HCT116 (cell line): Measurements from ENCODE around the gene MARCKS. TPM values are rescaled to one million over a fixed set of nuclear protein-coding genes. Genes with fewer than 3 reads are reported as not detected.

Source experiments
- ATAC-seq: fragments of 200-7000 bp; cut with Tn5 transposase; 2 replicates; pipeline ENCODE4 v1.9.1; 2020; ENCODE audit warnings: mild to moderate bottlenecking, moderate library complexity
- BruUV-seq: library from RNA; stranded (reverse); fragments of 400-500 nt; replicated peaks from 2 replicates; lab custom pipeline; 2021; lab: Mats Ljungman, UMichigan
- CTCF ChIA-PET: fragments of 300-600 bp; sonication (Branson Sonifier 250); formaldehyde crosslinking; loops from one replicate; lab custom pipeline; 2021; ENCODE audit warnings: antibody characterized with exemption; lab: Charles Lee
- POLR2A ChIA-PET: fragments of 300-600, 350-600 bp; sonication (Branson Sonifier 250); formaldehyde crosslinking; loops from one replicate; lab custom pipeline; 2021; ENCODE audit warnings: antibody characterized with exemption; lab: Charles Lee
- RAD21 ChIA-PET, 2 experiments: fragments of 300-600 bp; sonication (Branson Sonifier 250); formaldehyde crosslinking; loops; one replicate each; lab custom pipeline; 2023; ENCODE audit warnings: low total read pairs in 2 of 2; ENCODE audit not compliant: uncharacterized antibody in 2 of 2, unreplicated experiment in 2 of 2, low non-redundant PET in 1 of 2; lab: Charles Lee
- DNase-seq: peaks from one replicate; pipeline ENCODE4 v3.0.0-alpha.2; 2010; ENCODE audit warnings: low read depth, low spot score
- H2AFZ ChIP-seq: fragments of 200-600 bp; shearing (Covaris generic), sonication (generic); 2 replicates; pipeline ENCODE4 v1.6.1; 2017; ENCODE audit warnings: low read depth, mixed run types, mixed read lengths, antibody characterized with exemption, low read length; ENCODE audit not compliant: poor library complexity, severe bottlenecking
- H3K27ac ChIP-seq: 2 replicates; pipeline ENCODE4 v1.5.1; 2012; ENCODE audit warnings: low read depth, low read length
- H3K27me3 ChIP-seq: fragments of 200-600 bp; sonication (generic); 2 replicates; pipeline ENCODE4 v1.6.1; 2016; ENCODE audit warnings: mixed run types, low read length, mixed read lengths; ENCODE audit not compliant: insufficient read depth
- H3K36me3 ChIP-seq, 2 experiments: fragments of 200-500 bp in 1 of 2; fragments of 200-600 bp in 1 of 2; sonication (Bioruptor generic) in 1 of 2; sonication (generic) in 1 of 2; 2 replicates each; pipeline versions ENCODE4 v1.5.1 to v1.6.1; 2014 to 2016; ENCODE audit warnings: low read length in 2 of 2, inconsistent platforms in 1 of 2, mixed read lengths in 1 of 2, mixed run types in 1 of 2; ENCODE audit not compliant: insufficient read depth in 2 of 2, control insufficient read depth in 1 of 2
- H3K4me1 ChIP-seq, 2 experiments: fragments of 200-600 bp in 1 of 2; sonication (generic) in 1 of 2; 2 replicates each; pipeline versions ENCODE4 v1.5.1 to v1.6.1; 2012 to 2017; ENCODE audit warnings: low read length in 2 of 2, inconsistent platforms in 1 of 2, mild to moderate bottlenecking in 1 of 2, mixed read lengths in 1 of 2, mixed run types in 1 of 2, moderate library complexity in 1 of 2; ENCODE audit not compliant: insufficient read depth in 2 of 2, control insufficient read depth in 1 of 2
- H3K4me2 ChIP-seq: fragments of 200-600 bp; sonication (generic); 2 replicates; pipeline ENCODE4 v1.6.1; 2017; ENCODE audit warnings: mixed run types, low read length, mixed read lengths
- H3K4me3 ChIP-seq, 2 experiments: fragments of 200-600 bp in 1 of 2; sonication (generic) in 1 of 2; replicated peaks in 1 of 2; 2 replicates each; pipeline ENCODE4 v1.5.1; 2011 to 2016; ENCODE audit warnings: low read length in 2 of 2, control low read depth in 1 of 2, low read depth in 1 of 2, mild to moderate bottlenecking in 1 of 2, mixed read lengths in 1 of 2, mixed run types in 1 of 2
- H3K79me2 ChIP-seq: fragments of 200-600 bp; sonication (generic); 2 replicates; pipeline ENCODE4 v1.6.1; 2017; ENCODE audit warnings: mild to moderate bottlenecking, mixed run types, low read length, moderate library complexity, mixed read lengths; ENCODE audit not compliant: insufficient read depth
- H3K9ac ChIP-seq: fragments of 200-600 bp; sonication (generic); 2 replicates; pipeline ENCODE4 v1.6.1; 2016; ENCODE audit warnings: low read length, mixed read lengths
- H3K9me2 ChIP-seq: fragments of 200-600 bp; sonication (generic), shearing (Covaris generic); 2 replicates; pipeline ENCODE4 v1.6.1; 2017; ENCODE audit warnings: mixed run types, mild to moderate bottlenecking, moderate library complexity; ENCODE audit not compliant: insufficient read depth
- H3K9me3 ChIP-seq, 2 experiments: fragments of 200-500 bp in 1 of 2; fragments of 200-600 bp in 1 of 2; sonication (Bioruptor generic) in 1 of 2; sonication (generic) in 1 of 2; 2 replicates each; pipeline ENCODE4 v1.6.1; 2014 to 2017; ENCODE audit warnings: low read length in 2 of 2, mixed read lengths in 2 of 2, inconsistent platforms in 1 of 2, low read depth in 1 of 2, mild to moderate bottlenecking in 1 of 2, mixed run types in 1 of 2, moderate library complexity in 1 of 2; ENCODE audit not compliant: control insufficient read depth in 1 of 2, insufficient read depth in 1 of 2
- H4K20me1 ChIP-seq: fragments of 200-600 bp; sonication (generic), shearing (Covaris generic); 2 replicates; pipeline ENCODE4 v1.6.1; 2017; ENCODE audit warnings: mixed run types, mild to moderate bottlenecking, moderate library complexity; ENCODE audit not compliant: insufficient read depth
- CBX3 ChIP-seq: IDR thresholded peaks from 2 replicates; pipeline ENCODE4 v1.6.1; 2012; ENCODE audit warnings: low read depth
- CEBPB ChIP-seq: IDR thresholded peaks from 2 replicates; pipeline ENCODE4 v1.6.1; 2012; ENCODE audit warnings: low read depth
- EGR1 ChIP-seq: IDR thresholded peaks from 2 replicates; pipeline ENCODE4 v1.6.1; 2012; ENCODE audit warnings: low read depth
- ELF1 ChIP-seq: IDR thresholded peaks from 2 replicates; pipeline ENCODE4 v1.6.1; 2012; ENCODE audit warnings: low read depth, borderline replicate concordance
- EZH2 ChIP-seq: fragments of 200-600 bp; sonication (generic); IDR thresholded peaks from 2 replicates; pipeline ENCODE4 v1.6.1; 2017; ENCODE audit warnings: antibody characterized with exemption, mixed run types
- JUND ChIP-seq: IDR thresholded peaks from 2 replicates; pipeline ENCODE4 v1.6.1; 2012
- POLR2A ChIP-seq: IDR thresholded peaks from 2 replicates; pipeline ENCODE4 v1.7.0; 2011; ENCODE audit warnings: borderline replicate concordance; ENCODE audit not compliant: insufficient read depth, insufficient read length; ENCODE audit errors: extremely low read depth
- SIN3A ChIP-seq: IDR thresholded peaks from 2 replicates; pipeline ENCODE4 v1.6.1; 2012; ENCODE audit warnings: low read depth
- SP1 ChIP-seq: IDR thresholded peaks from 2 replicates; pipeline ENCODE4 v1.6.1; 2012; ENCODE audit warnings: low read depth
- SRF ChIP-seq: IDR thresholded peaks from 2 replicates; pipeline ENCODE4 v1.6.1; 2012; ENCODE audit warnings: low read depth
- TCF7L2 ChIP-seq: IDR thresholded peaks from 2 replicates; pipeline ENCODE4 v1.7.0; 2011; ENCODE audit warnings: borderline replicate concordance, inconsistent platforms; ENCODE audit not compliant: insufficient read depth, insufficient read length; ENCODE audit errors: extremely low read depth
- YY1 ChIP-seq: IDR thresholded peaks from 2 replicates; pipeline ENCODE4 v1.6.1; 2011; ENCODE audit warnings: low read length, low read depth, moderate library complexity, mild to moderate bottlenecking; ENCODE audit not compliant: insufficient replicate concordance; ENCODE audit errors: extremely low read depth
- ZFX ChIP-seq: fragments of 450-650 bp; IDR thresholded peaks from 2 replicates; pipeline ENCODE4 v1.6.1; 2017
- ZNF274 ChIP-seq: fragments of 200-500 bp; sonication (Bioruptor generic); IDR thresholded peaks from 2 replicates; pipeline ENCODE4 v1.6.1; 2014; ENCODE audit warnings: mild to moderate bottlenecking, low read depth, low read length, inconsistent platforms
- intact Hi-C: fragments of 100-400 bp; cut with micrococcal nuclease; formaldehyde crosslinking; loops from 2 replicates; pipeline ENCODE4 v1.10.0; 2022
- total RNA-seq: library from RNA; stranded (reverse); gene quantifications from one replicate; pipeline ENCODE4 v1.2.1, GENCODE V29; 2021; ENCODE audit not compliant: unreplicated experiment
- TF ChIP-seq, protein P1 (sequence below): IDR thresholded peaks from 2 replicates; pipeline ENCODE4 v1.6.1; 2011; ENCODE audit warnings: mild to moderate bottlenecking, low read length, moderate library complexity; ENCODE audit not compliant: insufficient replicate concordance; ENCODE audit errors: extremely low read depth
- TF ChIP-seq, protein P2 (sequence below): IDR thresholded peaks from 2 replicates; pipeline ENCODE4 v1.6.1; 2012
- TF ChIP-seq, protein P3 (sequence below): IDR thresholded peaks from 2 replicates; pipeline ENCODE4 v1.6.1; 2012; ENCODE audit warnings: low read depth
- TF ChIP-seq, protein P4 (sequence below): IDR thresholded peaks from 2 replicates; pipeline ENCODE4 v1.6.1; 2012

The MARCKS gene
- total RNA-seq, 1 experiment from 2014 or later, result 25.7 TPM

DNA sequence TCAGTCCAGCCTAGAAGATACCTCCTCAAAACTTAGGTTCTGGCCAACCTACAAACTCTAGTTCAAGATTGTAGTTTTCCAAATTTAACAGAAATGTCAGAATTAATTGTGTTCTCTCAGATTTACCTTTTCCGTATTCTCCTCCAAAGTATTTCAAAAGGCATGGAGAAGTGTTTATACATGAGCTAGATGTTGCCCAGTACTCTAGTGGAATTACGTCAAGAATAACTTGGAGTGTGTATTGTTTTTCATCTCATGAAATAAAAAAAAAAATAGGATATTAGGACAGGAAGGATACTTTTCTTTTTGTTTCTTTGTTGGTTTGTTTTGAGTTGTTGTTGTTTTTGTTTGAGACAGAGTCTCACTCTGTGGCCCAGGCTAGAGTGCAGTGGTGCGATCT, 32.3 kb upstream of the MARCKS start:
- TF ChIP-seq YY1 (no peak), TCF7L2 (no peak), ZNF274 (no peak), POLR2A (no peak), ELF1 (no peak), EZH2 (no peak), CBX3 (no peak), CEBPB (no peak), ZFX (no peak), SRF (no peak), SIN3A (no peak), JUND (no peak), EGR1 (no peak), SP1 (no peak)
- TF ChIP-seq, protein P1, sequence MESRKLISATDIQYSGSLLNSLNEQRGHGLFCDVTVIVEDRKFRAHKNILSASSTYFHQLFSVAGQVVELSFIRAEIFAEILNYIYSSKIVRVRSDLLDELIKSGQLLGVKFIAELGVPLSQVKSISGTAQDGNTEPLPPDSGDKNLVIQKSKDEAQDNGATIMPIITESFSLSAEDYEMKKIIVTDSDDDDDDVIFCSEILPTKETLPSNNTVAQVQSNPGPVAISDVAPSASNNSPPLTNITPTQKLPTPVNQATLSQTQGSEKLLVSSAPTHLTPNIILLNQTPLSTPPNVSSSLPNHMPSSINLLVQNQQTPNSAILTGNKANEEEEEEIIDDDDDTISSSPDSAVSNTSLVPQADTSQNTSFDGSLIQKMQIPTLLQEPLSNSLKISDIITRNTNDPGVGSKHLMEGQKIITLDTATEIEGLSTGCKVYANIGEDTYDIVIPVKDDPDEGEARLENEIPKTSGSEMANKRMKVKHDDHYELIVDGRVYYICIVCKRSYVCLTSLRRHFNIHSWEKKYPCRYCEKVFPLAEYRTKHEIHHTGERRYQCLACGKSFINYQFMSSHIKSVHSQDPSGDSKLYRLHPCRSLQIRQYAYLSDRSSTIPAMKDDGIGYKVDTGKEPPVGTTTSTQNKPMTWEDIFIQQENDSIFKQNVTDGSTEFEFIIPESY, result no peak
- TF ChIP-seq, protein P2, sequence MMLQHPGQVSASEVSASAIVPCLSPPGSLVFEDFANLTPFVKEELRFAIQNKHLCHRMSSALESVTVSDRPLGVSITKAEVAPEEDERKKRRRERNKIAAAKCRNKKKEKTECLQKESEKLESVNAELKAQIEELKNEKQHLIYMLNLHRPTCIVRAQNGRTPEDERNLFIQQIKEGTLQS, result no peak
- TF ChIP-seq, protein P3, sequence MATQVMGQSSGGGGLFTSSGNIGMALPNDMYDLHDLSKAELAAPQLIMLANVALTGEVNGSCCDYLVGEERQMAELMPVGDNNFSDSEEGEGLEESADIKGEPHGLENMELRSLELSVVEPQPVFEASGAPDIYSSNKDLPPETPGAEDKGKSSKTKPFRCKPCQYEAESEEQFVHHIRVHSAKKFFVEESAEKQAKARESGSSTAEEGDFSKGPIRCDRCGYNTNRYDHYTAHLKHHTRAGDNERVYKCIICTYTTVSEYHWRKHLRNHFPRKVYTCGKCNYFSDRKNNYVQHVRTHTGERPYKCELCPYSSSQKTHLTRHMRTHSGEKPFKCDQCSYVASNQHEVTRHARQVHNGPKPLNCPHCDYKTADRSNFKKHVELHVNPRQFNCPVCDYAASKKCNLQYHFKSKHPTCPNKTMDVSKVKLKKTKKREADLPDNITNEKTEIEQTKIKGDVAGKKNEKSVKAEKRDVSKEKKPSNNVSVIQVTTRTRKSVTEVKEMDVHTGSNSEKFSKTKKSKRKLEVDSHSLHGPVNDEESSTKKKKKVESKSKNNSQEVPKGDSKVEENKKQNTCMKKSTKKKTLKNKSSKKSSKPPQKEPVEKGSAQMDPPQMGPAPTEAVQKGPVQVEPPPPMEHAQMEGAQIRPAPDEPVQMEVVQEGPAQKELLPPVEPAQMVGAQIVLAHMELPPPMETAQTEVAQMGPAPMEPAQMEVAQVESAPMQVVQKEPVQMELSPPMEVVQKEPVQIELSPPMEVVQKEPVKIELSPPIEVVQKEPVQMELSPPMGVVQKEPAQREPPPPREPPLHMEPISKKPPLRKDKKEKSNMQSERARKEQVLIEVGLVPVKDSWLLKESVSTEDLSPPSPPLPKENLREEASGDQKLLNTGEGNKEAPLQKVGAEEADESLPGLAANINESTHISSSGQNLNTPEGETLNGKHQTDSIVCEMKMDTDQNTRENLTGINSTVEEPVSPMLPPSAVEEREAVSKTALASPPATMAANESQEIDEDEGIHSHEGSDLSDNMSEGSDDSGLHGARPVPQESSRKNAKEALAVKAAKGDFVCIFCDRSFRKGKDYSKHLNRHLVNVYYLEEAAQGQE, result no peak
- TF ChIP-seq, protein P4, sequence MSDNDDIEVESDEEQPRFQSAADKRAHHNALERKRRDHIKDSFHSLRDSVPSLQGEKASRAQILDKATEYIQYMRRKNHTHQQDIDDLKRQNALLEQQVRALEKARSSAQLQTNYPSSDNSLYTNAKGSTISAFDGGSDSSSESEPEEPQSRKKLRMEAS, result no peak
- H3K27me3 ChIP-seq, result no peaks in the 10 kb centered on the region
- H3K36me3 ChIP-seq, result no peaks in the 10 kb centered on the region
- H3K9me2 ChIP-seq, result no peaks in the 10 kb centered on the region
- intact Hi-C loops, result no loop called here
- no peak overlapping the region for H2AFZ ChIP-seq
- no peaks in the 10 kb centered on the region for H3K9me3 ChIP-seq
- no peak overlapping the region for H3K4me2 ChIP-seq
- H3K9ac ChIP-seq, result no peak overlapping the region
- ChIA-PET RAD21 (no interaction called here), POLR2A (no interaction called here), CTCF (no interaction called here)
- H3K79me2 ChIP-seq, result no peaks in the 10 kb centered on the region
- DNase-seq, result no peak
- ATAC-seq, result no peak
- H4K20me1 ChIP-seq, result no peaks in the 10 kb centered on the region
- no peak overlapping the region for H3K27ac ChIP-seq
- no peaks in the 10 kb centered on the region for H3K4me1 ChIP-seq
- no TSS peak for BruUV-seq
- no peak overlapping the region for H3K4me3 ChIP-seq
